Stimulated activated CD8-positive, alpha-beta memory T cell treated with anti-CD3 and anti-CD28 coated beads, Interleukin-15, amount 100 ng/mL, for 4 hours (primary cell): Measurements from ENCODE around the gene RNF208.

Experiments used
- DNase-seq, 2 donors: peaks; one replicate each; pipeline ENCODE4 v3.0.0-alpha.2; 2020; ENCODE audit warnings: low read depth in 2 of 2

The RNF208 gene

DNA sequence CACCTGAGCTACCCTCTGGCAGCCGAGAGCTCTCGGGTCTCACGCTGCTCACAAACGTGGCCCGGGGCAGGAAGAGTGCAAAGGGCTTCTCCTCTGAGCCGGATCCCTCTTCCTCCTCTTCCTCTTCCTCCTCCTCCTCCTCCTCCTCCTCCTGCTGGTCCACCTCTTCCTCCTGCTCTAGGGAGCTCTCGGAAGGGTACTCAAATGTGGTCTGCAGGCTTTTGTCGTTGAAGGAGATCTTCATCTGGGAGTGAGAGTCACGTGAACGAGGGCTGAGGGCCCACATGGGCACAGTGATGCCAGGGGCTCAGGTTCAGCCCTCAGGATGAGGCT is 29.6 kb downstream of the RNF208 start:
- no peak for DNase-seq

DNA sequence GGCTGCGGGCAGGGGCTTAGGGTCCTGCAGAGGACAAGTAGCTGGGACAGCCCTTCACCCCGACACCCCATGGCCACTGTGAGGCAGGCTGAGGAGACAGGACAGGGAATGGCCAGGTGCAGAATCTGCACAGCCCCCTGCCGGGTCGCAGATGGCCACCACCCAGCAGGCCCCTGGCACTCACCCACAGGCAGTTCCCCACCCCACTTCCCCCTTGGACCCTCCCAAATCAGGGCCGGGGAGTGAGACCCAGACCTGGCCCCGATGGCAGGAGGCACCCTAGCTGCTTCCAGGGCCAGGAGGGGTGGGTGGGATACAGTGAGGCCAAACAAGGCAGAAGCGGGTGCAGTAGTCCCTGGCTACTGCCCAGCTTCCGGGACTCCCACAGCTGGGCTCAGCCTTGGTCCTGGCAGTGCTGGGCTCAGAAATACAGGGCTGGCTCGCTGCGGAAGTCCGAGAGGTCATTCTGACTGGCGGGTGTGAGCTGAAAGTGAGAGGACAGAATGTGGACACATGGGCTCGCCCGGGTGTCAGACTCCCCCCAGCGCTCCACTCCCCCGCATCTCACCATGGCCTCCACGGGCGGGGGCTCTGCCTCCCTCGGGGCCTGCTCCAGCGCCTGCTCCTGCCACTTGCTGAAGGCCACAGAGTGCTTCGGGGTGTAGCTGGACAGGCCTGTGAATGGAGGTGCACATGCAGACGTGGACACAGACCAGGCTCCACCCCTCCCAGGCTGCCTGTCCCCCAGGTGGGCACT is 30.2 kb downstream of the RNF208 start:
- no peak for DNase-seq

DNA sequence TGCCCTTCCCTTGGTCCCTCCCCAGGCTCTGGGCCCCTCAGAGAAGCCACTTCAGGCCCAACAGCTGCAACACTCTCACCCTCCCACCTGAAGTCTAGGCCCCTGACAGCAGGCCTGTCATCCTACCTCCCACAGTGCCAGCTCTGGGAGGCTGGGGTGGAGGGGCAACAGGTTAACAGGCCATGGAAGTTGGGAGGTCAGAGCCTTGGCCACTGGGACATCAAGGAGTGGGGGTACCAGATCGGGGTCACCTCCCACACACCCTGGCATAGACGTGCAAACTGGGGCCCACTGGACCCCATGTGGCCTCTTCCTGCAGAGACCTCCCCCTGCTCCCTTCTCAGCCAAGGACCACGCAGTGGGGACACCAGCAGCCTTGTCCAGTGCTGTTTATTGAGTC is 30.8 kb downstream of the RNF208 start:
- no peak for DNase-seq

DNA sequence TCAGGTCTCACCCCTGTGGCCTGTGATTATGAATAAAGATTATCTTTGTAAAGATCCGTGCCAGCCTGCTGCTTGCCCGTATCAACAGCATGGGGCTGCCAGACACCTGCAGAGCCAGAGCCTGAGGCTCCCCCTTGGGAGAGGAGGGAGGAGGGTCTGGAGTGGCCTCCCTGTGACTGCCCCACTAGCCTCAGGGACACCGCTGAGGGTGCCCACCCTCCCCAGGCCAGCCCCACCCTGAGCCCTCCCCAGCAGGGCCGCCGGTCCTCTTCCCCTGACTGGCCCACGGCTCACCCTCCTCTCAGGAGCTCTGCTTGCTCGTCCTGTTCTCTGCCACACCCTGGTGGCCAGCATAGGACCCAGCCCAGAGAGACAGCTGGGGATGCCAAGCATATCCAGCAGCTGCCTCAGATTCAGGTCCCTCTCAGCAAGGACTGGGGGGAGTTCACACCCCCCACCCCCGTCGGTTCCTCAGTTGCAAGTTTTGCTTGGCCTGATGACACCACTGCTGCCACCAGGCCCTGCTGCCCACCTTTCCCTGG is 31.7 kb downstream of the RNF208 start:
- DNase-seq: no peak

GRCh38 chr9:137189297-137190295 is 32.4 kb downstream of the RNF208 start:
- DNase-seq: no peak

- DNase-seq: peak; percentile 77 to 90
These were observed 33.3 kb downstream of the RNF208 start, which contains the start of the genes ANAPC2 and SSNA1 for GRCh38 chr9:137188490-137189296. ANAPC2 (minus strand) TSS chr9:137188560; CDS start chr9:137188532, 28 bp downstream. SSNA1 (plus strand) TSS chr9:137188676; CDS start chr9:137188727, 51 bp downstream.

- no peak for DNase-seq
These were observed 34.0 kb downstream of the RNF208 start for GRCh38 chr9:137188086-137188489.

- DNase-seq: no peak
These were observed 34.7 kb downstream of the RNF208 start for GRCh38 chr9:137187386-137187785.

GRCh38 chr9:137186385-137186784 is 35.7 kb downstream of the RNF208 start:
- DNase-seq: no peak

- no peak for DNase-seq
These were observed 36.1 kb downstream of the RNF208 start for GRCh38 chr9:137185921-137186320.

GRCh38 chr9:137184881-137185660 is 37.0 kb downstream of the RNF208 start:
- no peak for DNase-seq

- DNase-seq: no peak
These were observed 38.0 kb downstream of the RNF208 start for GRCh38 chr9:137183980-137184595.

- DNase-seq: no peak
These were observed 39.2 kb downstream of the RNF208 start for GRCh38 chr9:137182836-137183235.

- DNase-seq: no peak
These were observed 40.4 kb downstream of the RNF208 start for GRCh38 chr9:137181680-137182079.

DNA sequence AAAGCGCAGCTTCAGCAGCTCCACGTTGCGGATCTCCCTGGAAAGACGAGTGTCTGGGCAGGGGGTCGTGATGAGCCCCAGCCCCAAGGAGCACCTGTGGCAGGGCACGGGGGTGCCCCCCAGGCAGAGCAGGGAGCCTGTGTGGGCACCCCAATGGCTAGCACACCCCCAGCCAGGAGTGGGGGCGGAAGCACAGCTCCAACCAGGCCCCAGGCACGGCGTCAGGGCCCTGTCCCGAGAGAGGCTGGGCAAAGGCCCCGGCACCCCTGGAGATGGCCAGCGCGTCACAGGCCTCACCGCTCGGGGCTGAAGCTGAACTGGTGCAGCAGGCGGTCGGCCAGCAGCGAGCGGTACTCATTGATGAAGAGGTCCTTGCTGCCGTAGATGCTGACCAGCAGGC is 41.5 kb downstream of the RNF208 start:
- DNase-seq: no peak

- DNase-seq: no peak
These were observed 42.3 kb downstream of the RNF208 start for GRCh38 chr9:137179761-137180160.

- no peak for DNase-seq
These were observed 43.0 kb downstream of the RNF208 start for GRCh38 chr9:137178939-137179630.

DNA sequence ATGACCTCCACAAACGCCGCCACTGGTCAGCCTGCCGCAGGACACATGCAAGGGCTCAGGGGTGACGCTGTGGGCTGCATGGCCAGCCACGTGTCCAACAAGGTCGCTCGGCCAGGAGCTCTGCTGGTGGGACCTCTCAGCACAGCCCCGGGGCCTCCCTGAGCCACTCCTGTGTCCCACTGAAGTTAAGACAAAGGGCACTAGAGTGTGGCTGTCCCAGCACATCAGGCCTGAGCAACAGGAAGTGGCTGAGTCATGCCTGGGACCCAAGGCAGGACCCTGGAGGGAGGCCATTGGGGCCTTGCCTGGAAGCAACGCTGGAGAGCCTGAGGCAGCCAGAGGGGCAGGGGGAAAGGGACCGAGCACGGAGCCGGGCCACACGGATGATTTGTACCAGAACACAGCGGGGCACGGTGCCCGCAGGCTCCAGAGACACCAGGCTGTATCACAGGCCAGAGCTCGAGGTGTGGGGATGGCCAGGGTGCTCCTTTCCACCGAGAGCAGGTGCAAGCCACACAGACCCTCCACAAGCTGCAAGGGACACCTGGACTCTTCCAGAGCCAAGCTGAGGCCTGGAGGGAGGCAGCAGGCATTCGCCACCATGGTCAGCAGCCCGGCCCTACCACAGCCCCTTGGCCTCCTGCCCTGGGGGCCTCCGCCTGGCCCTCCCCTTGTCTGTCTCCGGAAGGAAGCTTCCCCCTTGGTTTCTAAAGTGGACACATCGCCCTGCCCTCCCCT is 43.7 kb downstream of the RNF208 start:
- DNase-seq: no peak
